IMR-90 (cell line): ENCODE results near the gene CDK5RAP2. TPM values are rescaled to one million over a fixed set of nuclear protein-coding genes. Genes with fewer than 3 reads are reported as not detected.
A peak's percentile ranks its signal among the peaks of the same experiment; 100 is the strongest.

Experiments used
- ATAC-seq: fragments of 200-7000 bp; cut with Tn5 transposase; 2 replicates; pipeline ENCODE4 v1.9.1; 2020; ENCODE audit warnings: low read depth, mild to moderate bottlenecking, moderate library complexity
- BruUV-seq: library from RNA; stranded (reverse); fragments of 400-500 nt; replicated peaks from 2 replicates; lab custom pipeline; 2021; lab: Mats Ljungman, UMichigan
- CTCF ChIA-PET: fragments of 300-600 bp; formaldehyde crosslinking; extraction: SDS; loops from one replicate; lab custom pipeline; 2021; ENCODE audit warnings: antibody characterized with exemption; lab: Yijun Ruan, JAX
- POLR2A ChIA-PET: fragments of 300-600 bp; sonication (Branson Sonifier 250); formaldehyde crosslinking; loops from one replicate; lab custom pipeline; 2022; ENCODE audit warnings: antibody characterized with exemption; ENCODE audit not compliant: unreplicated experiment; lab: Charles Lee
- DNase-seq: peaks from one replicate; pipeline ENCODE4 v3.0.0; 2013
- H2AFZ ChIP-seq: replicated peaks from 2 replicates; pipeline ENCODE3; 2013; ENCODE audit warnings: low read length, mild to moderate bottlenecking; ENCODE audit not compliant: poor library complexity
- H2AK5ac ChIP-seq: 2 replicates; pipeline ENCODE4 v1.6.1; 2013; ENCODE audit warnings: low read depth, low read length, inconsistent platforms
- H2AK9ac ChIP-seq: replicated peaks from 2 replicates; pipeline ENCODE3; 2013; ENCODE audit warnings: mild to moderate bottlenecking, low read depth, low read length, moderate library complexity; ENCODE audit not compliant: poor library complexity
- H2BK120ac ChIP-seq: 2 replicates; pipeline ENCODE4 v1.6.1; 2013; ENCODE audit warnings: low read depth, low read length, inconsistent platforms
- H2BK15ac ChIP-seq: 3 replicates; pipeline ENCODE4 v1.6.1; 2013; ENCODE audit warnings: low read depth, low read length, inconsistent platforms
- H2BK20ac ChIP-seq: 2 replicates; pipeline ENCODE4 v1.6.1; 2013; ENCODE audit warnings: low read depth, mild to moderate bottlenecking, inconsistent platforms, low read length, moderate library complexity
- H2BK5ac ChIP-seq: 2 replicates; pipeline ENCODE4 v1.6.1; 2013; ENCODE audit warnings: mild to moderate bottlenecking, low read depth, low read length, inconsistent platforms; ENCODE audit not compliant: poor library complexity, severe bottlenecking
- H3K14ac ChIP-seq: replicated peaks from 2 replicates; pipeline ENCODE4 v1.6.1; 2013; ENCODE audit warnings: low read depth, low read length, inconsistent platforms
- H3K18ac ChIP-seq: 2 replicates; pipeline ENCODE4 v1.6.1; 2013; ENCODE audit warnings: low read depth, low read length, control low read depth
- H3K23ac ChIP-seq: 2 replicates; pipeline ENCODE4 v1.6.1; 2013; ENCODE audit warnings: low read depth, low read length, inconsistent platforms
- H3K27ac ChIP-seq: 2 replicates; pipeline ENCODE4 v1.5.1; 2013; ENCODE audit warnings: mild to moderate bottlenecking, control low read depth, low read length; ENCODE audit not compliant: insufficient read depth
- H3K27me3 ChIP-seq: 2 replicates; pipeline ENCODE4 v1.6.1; 2013; ENCODE audit warnings: low read length; ENCODE audit not compliant: control insufficient read depth, insufficient read depth
- H3K36me3 ChIP-seq: 2 replicates; pipeline ENCODE4 v1.6.1; 2013; ENCODE audit warnings: low read length, mixed read lengths; ENCODE audit not compliant: control insufficient read depth, insufficient read depth
- H3K4ac ChIP-seq: 2 replicates; pipeline ENCODE4 v1.6.1; 2013; ENCODE audit warnings: low read depth, low read length, inconsistent platforms
- H3K4me1 ChIP-seq: 2 replicates; pipeline ENCODE4 v1.6.1; 2013; ENCODE audit warnings: low read length, mixed read lengths; ENCODE audit not compliant: control insufficient read depth, insufficient read depth
- H3K4me2 ChIP-seq: 2 replicates; pipeline ENCODE4 v1.6.1; 2013; ENCODE audit warnings: low read depth, mild to moderate bottlenecking, control low read depth, low read length, moderate library complexity
- H3K4me3 ChIP-seq: 2 replicates; pipeline ENCODE4 v1.5.1; 2013; ENCODE audit warnings: low read depth, mild to moderate bottlenecking, control low read depth, low read length, moderate library complexity; ENCODE audit not compliant: insufficient read depth
- H3K56ac ChIP-seq: 2 replicates; pipeline ENCODE4 v1.6.1; 2013; ENCODE audit warnings: low read length, inconsistent platforms; ENCODE audit not compliant: insufficient read depth; ENCODE audit errors: extremely low read depth
- H3K79me1 ChIP-seq, 2 experiments: 2 replicates each; pipeline ENCODE4 v1.6.1; 2013; ENCODE audit warnings: low read length in 2 of 2, inconsistent platforms in 1 of 2, low read depth in 1 of 2
- H3K9ac ChIP-seq: 2 replicates; pipeline ENCODE4 v1.6.1; 2013; ENCODE audit warnings: low read depth, low read length, control low read depth
- H3K9me1 ChIP-seq: 2 replicates; pipeline ENCODE4 v1.6.1; 2013; ENCODE audit warnings: low read length, inconsistent platforms; ENCODE audit not compliant: insufficient read depth
- H3K9me3 ChIP-seq: 2 replicates; pipeline ENCODE4 v1.6.1; 2013; ENCODE audit warnings: low read length; ENCODE audit not compliant: control insufficient read depth, insufficient read depth
- H4K20me1 ChIP-seq: 2 replicates; pipeline ENCODE4 v1.6.1; 2013; ENCODE audit warnings: low read length, inconsistent platforms; ENCODE audit not compliant: insufficient read depth
- H4K5ac ChIP-seq: 2 replicates; pipeline ENCODE4 v1.6.1; 2013; ENCODE audit warnings: mild to moderate bottlenecking, low read depth, low read length, control low read depth
- H4K8ac ChIP-seq, 2 experiments: 2 replicates each; pipeline ENCODE4 v1.6.1; 2013; ENCODE audit warnings: low read depth in 2 of 2, low read length in 2 of 2, control low read depth in 1 of 2, inconsistent platforms in 1 of 2
- H4K91ac ChIP-seq: 2 replicates; pipeline ENCODE4 v1.6.1; 2013; ENCODE audit warnings: low read depth, low read length, inconsistent platforms; ENCODE audit not compliant: insufficient read depth
- ELK1 ChIP-seq: fragments of 150-350 bp; IDR thresholded peaks from 2 replicates; pipeline ENCODE4 v1.6.1; 2016; ENCODE audit warnings: low read depth, mild to moderate bottlenecking, low read length, moderate library complexity, borderline replicate concordance
- FOS ChIP-seq: fragments of 150-350 bp; IDR thresholded peaks from 2 replicates; pipeline ENCODE4 v1.6.1; 2016; ENCODE audit warnings: low read depth, low read length
- MAFK ChIP-seq: IDR thresholded peaks from 2 replicates; pipeline ENCODE4 v1.6.1; 2012; ENCODE audit warnings: low read depth, low read length, improper control_type of control experiment
- NFE2L2 ChIP-seq: fragments of 150-350 bp; IDR thresholded peaks from 2 replicates; pipeline ENCODE4 v1.6.1; 2016; ENCODE audit warnings: low read depth, mild to moderate bottlenecking, low read length
- WGBS, 2 experiments: methylation state at CpG; one replicate each; pipeline versions ENCODE4 v1.1.5 to v1.1.7; 2013; ENCODE audit warnings: missing lambda C conversion rate in 2 of 2; ENCODE audit not compliant: insufficient read length in 1 of 2; ENCODE audit errors: extremely low coverage in 2 of 2; 5-methylcytosine and 5-hydroxymethylcytosine counted together
- dilution Hi-C: fragments of 300-500 bp; cut with HindIII; formaldehyde crosslinking; loops from one replicate; pipeline ENCODE4 v1.14.3; 2018; ENCODE audit warnings: low sequenced_read_pairs; ENCODE audit not compliant: unreplicated experiment
- in situ Hi-C: fragments of 300-500 bp; cut with MboI; formaldehyde crosslinking; loops from 3 replicates; pipeline ENCODE4 v1.14.3; 2019; ENCODE audit warnings: low sequenced_read_pairs, inconsistent platforms, mixed read lengths
- intact Hi-C: fragments of 100-400 bp; cut with micrococcal nuclease; formaldehyde crosslinking; loops from 2 replicates; pipeline ENCODE4 v1.10.0; 2022
- polyA plus RNA-seq, 3 experiments: library from polyadenylated mRNA; depleted of rRNA; stranded (reverse); fragments of >200 nt; gene quantifications; 2 replicates each; pipeline ENCODE4 v1.2.3, GENCODE V29; 2012; ENCODE audit warnings: low replicate concordance in 1 of 3
- total RNA-seq: library from RNA; depleted of rRNA; stranded (reverse); fragments of >200 nt; gene quantifications from 2 replicates; pipeline ENCODE4 v1.2.3, GENCODE V29; 2012

The CDK5RAP2 gene
- total and polyA plus RNA-seq, 2 of the 4 experiments (the other 2 are of a cell fraction), result 29.5 to 31.7 TPM

- H3K9me3 ChIP-seq, result no peaks in the 10 kb centered on the region
- H3K27ac ChIP-seq, result peak overlapping the region; percentile 81
- peak overlapping the region; percentile 96 for H2BK20ac ChIP-seq
- peak overlapping the region; percentile 33; the same call in 2 of the 3 replicates for H2BK15ac ChIP-seq
- no peak for DNase-seq
- peak overlapping the region; percentile 87 for H2BK5ac ChIP-seq
- H4K5ac ChIP-seq, result peak overlapping the region; percentile 55
- H3K56ac ChIP-seq, result peak overlapping the region; percentile 81
- in situ Hi-C loops (no loop called here), dilution Hi-C loops (no loop called here), intact Hi-C loops (no loop called here)
- H2AFZ ChIP-seq, result peak overlapping the region; percentile 9
- H3K4me2 ChIP-seq, result peak overlapping the region; percentile 31; the same call in 1 of the 2 replicates
- no peak overlapping the region for H3K4me3 ChIP-seq
- POLR2A ChIA-PET, result interaction anchor here (0.6 kb wide), 1 partner anchor 108 kb away, joined by 5 read pairs; no protein-coding TSS in a partner anchor
- H4K20me1 ChIP-seq, result no peaks in the 10 kb centered on the region
- peak overlapping the region; percentile 22 to 88; a peak in 3 of 4 replicates for H4K8ac ChIP-seq
- no peaks in the 10 kb centered on the region for H3K27me3 ChIP-seq
- BruUV-seq, result no TSS peak
- peak overlapping the region; percentile 86 for H3K23ac ChIP-seq
- TF ChIP-seq FOS (0 out of 2 replicates have a peak, but pooled peaks have one; percentile 61), MAFK (peak; percentile 50; the same call in 1 of the 2 replicates), NFE2L2 (peak; percentile 96), ELK1 (no peak)
- H3K36me3 ChIP-seq, result peaks cover 27% of the 10 kb centered on the region
- peak overlapping the region; percentile 95 for H4K91ac ChIP-seq
- WGBS, 2 experiments, result 0% methylated on average over 2 of the region's 3 CpGs; no CpG with 5 or more reads in 1 of the 2 experiments
- peak overlapping the region; percentile 73 for H3K14ac ChIP-seq
- H3K4me1 ChIP-seq, result peaks cover 27% of the 10 kb centered on the region
- H3K4ac ChIP-seq, result peak overlapping the region; percentile 92
- no peak for ATAC-seq
- CTCF ChIA-PET, result no interaction called here
- peak overlapping the region; percentile 94 for H2BK120ac ChIP-seq
- 0 out of 2 replicates have a peak overlapping the region, but pooled peaks have one; percentile 4 for H3K9ac ChIP-seq
- peak overlapping the region; percentile 71 for H2AK9ac ChIP-seq
- H3K18ac ChIP-seq, result peak overlapping the region; percentile 74
- H2AK5ac ChIP-seq, result peak overlapping the region; percentile 71
- H3K9me1 ChIP-seq, result peaks cover 31% of the 10 kb centered on the region
- H3K79me1 ChIP-seq, result peaks cover 0 to 20% of the 10 kb centered on the region in 2 experiments; a peak in 3 of 4 replicates
These were observed 176.5 kb downstream of the CDK5RAP2 start for GRCh38 chr9:120403543-120403856.
